Liver (tissue), 9 donors: ENCODE measurements around the gene ZNF227. TPM values are rescaled to one million over a fixed set of nuclear protein-coding genes. Genes with fewer than 3 reads are reported as not detected.

Experiments used
- DNase-seq: peaks from one replicate; pipeline ENCODE4 v3.0.0-alpha.2; 2017; ENCODE audit warnings: low spot score
- H3K27ac ChIP-seq, 2 donors: one replicate each; pipeline ENCODE4 v1.7.0; 2013; ENCODE audit warnings: inconsistent platforms in 2 of 2, low read length in 2 of 2, control low read depth in 1 of 2, low read depth in 1 of 2, mild to moderate bottlenecking in 1 of 2
- H3K27me3 ChIP-seq, 4 donors: one replicate each; pipeline versions ENCODE4 v1.6.1 to v1.7.0; 2013; ENCODE audit warnings: low read length in 3 of 4, inconsistent platforms in 1 of 4, mild to moderate bottlenecking in 1 of 4, moderate library complexity in 1 of 4; ENCODE audit not compliant: control insufficient read depth in 4 of 4, insufficient read depth in 4 of 4
- H3K36me3 ChIP-seq, 4 donors: one replicate each; pipeline versions ENCODE4 v1.6.1 to v1.7.0; 2013; ENCODE audit warnings: low read length in 3 of 4, mild to moderate bottlenecking in 3 of 4, low read depth in 1 of 4, moderate library complexity in 1 of 4; ENCODE audit not compliant: control insufficient read depth in 4 of 4, insufficient read depth in 3 of 4
- H3K4me1 ChIP-seq, 4 donors: one replicate each; pipeline versions ENCODE4 v1.6.1 to v1.7.0; 2013; ENCODE audit warnings: low read length in 3 of 4, mild to moderate bottlenecking in 3 of 4, moderate library complexity in 1 of 4; ENCODE audit not compliant: control insufficient read depth in 4 of 4, insufficient read depth in 4 of 4
- H3K4me3 ChIP-seq, 3 donors: one replicate each; pipeline versions ENCODE4 v1.6.1 to v1.7.0; 2013; ENCODE audit warnings: low read length in 3 of 3, control low read depth in 1 of 3, low read depth in 1 of 3, mild to moderate bottlenecking in 1 of 3
- H3K9ac ChIP-seq, 2 donors: one replicate each; pipeline ENCODE4 v1.7.0; 2013; ENCODE audit warnings: low read length in 2 of 2, mild to moderate bottlenecking in 2 of 2, moderate library complexity in 2 of 2, control low read depth in 1 of 2, low read depth in 1 of 2
- H3K9me3 ChIP-seq, 4 donors: one replicate each; pipeline versions ENCODE4 v1.6.1 to v1.7.0; 2013; ENCODE audit warnings: low read length in 3 of 4; ENCODE audit not compliant: control insufficient read depth in 4 of 4
- EGR1 ChIP-seq, 2 donors: IDR thresholded peaks; 2 replicates each; pipeline ENCODE4 v1.6.1; 2016 to 2018; ENCODE audit warnings: antibody characterized with exemption in 2 of 2, low read depth in 2 of 2
- FOXA1 ChIP-seq: IDR thresholded peaks from 2 replicates; pipeline ENCODE4 v1.6.1; 2016; ENCODE audit warnings: antibody characterized with exemption
- GABPA ChIP-seq, 2 donors: IDR thresholded peaks in 1 of 2; conservative IDR thresholded peaks in 1 of 2; 2 replicates each; pipeline ENCODE4 v1.6.1; 2016; ENCODE audit warnings: antibody characterized with exemption in 2 of 2, mild to moderate bottlenecking in 1 of 2, moderate library complexity in 1 of 2
- HNF4A ChIP-seq, 2 donors: conservative IDR thresholded peaks; 2 replicates each; pipeline ENCODE4 v1.6.1; 2016; ENCODE audit warnings: antibody characterized with exemption in 2 of 2, mild to moderate bottlenecking in 2 of 2
- HNF4G ChIP-seq: IDR thresholded peaks from 2 replicates; pipeline ENCODE4 v1.6.1; 2016; ENCODE audit warnings: antibody characterized with exemption
- JUND ChIP-seq, 2 donors: IDR thresholded peaks; 2 replicates each; pipeline ENCODE4 v1.6.1; 2016; ENCODE audit warnings: antibody characterized with exemption in 2 of 2
- NR2F2 ChIP-seq: IDR thresholded peaks from 2 replicates; pipeline ENCODE4 v1.6.1; 2016; ENCODE audit warnings: antibody characterized with exemption
- RAD21 ChIP-seq, 2 donors: IDR thresholded peaks; 2 replicates each; pipeline ENCODE4 v1.6.1; 2016; ENCODE audit warnings: antibody characterized with exemption in 2 of 2, mild to moderate bottlenecking in 2 of 2
- RXRA ChIP-seq, 2 donors: IDR thresholded peaks; 2 replicates each; pipeline ENCODE4 v1.6.1; 2017 to 2018; ENCODE audit warnings: antibody characterized with exemption in 2 of 2, mild to moderate bottlenecking in 1 of 2
- SP1 ChIP-seq: IDR thresholded peaks from 2 replicates; pipeline ENCODE4 v1.6.1; 2018; ENCODE audit warnings: antibody characterized with exemption, mild to moderate bottlenecking
- TAF1 ChIP-seq: conservative IDR thresholded peaks from 2 replicates; pipeline ENCODE4 v1.6.1; 2016; ENCODE audit warnings: antibody characterized with exemption, mild to moderate bottlenecking
- YY1 ChIP-seq: IDR thresholded peaks from 2 replicates; pipeline ENCODE4 v1.6.1; 2016; ENCODE audit warnings: antibody characterized with exemption, mild to moderate bottlenecking
- WGBS: extraction: QIAGEN DNeasy Blood & Tissue Kit; methylation state at CpG from one replicate; pipeline ENCODE4 v1.1.7; 2013; 5-methylcytosine and 5-hydroxymethylcytosine counted together
- polyA plus RNA-seq, 2 donors: library from polyadenylated mRNA; stranded (reverse) in 1 of 2; unstranded in 1 of 2; fragments of 200-250 nt in 1 of 2; fragments of >200 nt in 1 of 2; fragmentation: Nextera tagmentation in 1 of 2; extraction: Ambion mirVana in 1 of 2; gene quantifications; one replicate each; pipeline versions ENCODE4 v1.2.1 to v1.2.3, GENCODE V29; 2013 to 2015
- total RNA-seq, 2 donors: library from RNA; depleted of rRNA; stranded (reverse); fragments of >200 nt; gene quantifications; one replicate each; pipeline ENCODE4 v1.2.3, GENCODE V29; 2014
- TF ChIP-seq, protein P1 (sequence below): IDR thresholded peaks from 2 replicates; pipeline ENCODE4 v1.6.1; 2016; ENCODE audit warnings: antibody characterized with exemption
- TF ChIP-seq, protein P2 (sequence below): IDR thresholded peaks from 2 replicates; pipeline ENCODE4 v1.6.1; 2016; ENCODE audit warnings: antibody characterized with exemption
- TF ChIP-seq, protein P3 (sequence below): IDR thresholded peaks from 2 replicates; pipeline ENCODE4 v1.6.1; 2016; ENCODE audit warnings: antibody characterized with exemption, mild to moderate bottlenecking
- TF ChIP-seq, protein P4 (sequence below): fragments of 150-350 bp; IDR thresholded peaks from 2 replicates; pipeline ENCODE4 v1.5.1; 2017; ENCODE audit warnings: improper control_type of control experiment, low read depth, low read length; ENCODE audit not compliant: missing input control
- TF ChIP-seq, protein P5 (sequence below): IDR thresholded peaks from 2 replicates; pipeline ENCODE4 v1.6.1; 2016; ENCODE audit warnings: antibody characterized with exemption
- donor health status: healthy.
- donor health status: healthy.
- donor health status: healthy.
- donor health status: healthy.
- donor health status: healthy.

Gene ZNF227
- total and polyA plus RNA-seq, 4 donors: 3.3 to 10.9 (median 6.1) TPM

DNA sequence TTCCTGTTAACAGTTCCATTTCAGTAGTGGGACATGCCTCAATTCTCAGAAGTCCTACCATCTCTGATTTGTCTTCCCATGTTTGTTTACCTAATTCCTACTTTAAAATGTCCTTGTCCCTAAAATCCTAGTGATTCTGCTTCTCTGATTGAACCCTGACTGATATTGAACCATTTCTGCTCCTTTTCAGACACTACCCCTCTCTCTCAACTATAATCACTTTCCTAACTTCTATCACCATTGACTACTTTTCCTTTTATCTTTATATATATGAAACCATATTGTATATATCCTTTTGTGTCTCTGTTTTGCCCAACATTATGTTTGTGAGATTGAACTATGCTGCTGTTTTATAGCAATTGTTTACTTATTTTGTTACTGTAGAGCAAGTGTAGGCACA lies 15.6 kb upstream of the ZNF227 start:
- H3K4me1 ChIP-seq: no peaks in the 10 kb centered on the region
- no peak for TF ChIP-seq YY1
- TF ChIP-seq NR2F2: no peak
- no peak for TF ChIP-seq JUND (IDR thresholded peaks at IDR 0.05)
- TF ChIP-seq FOXA1: no peak
- no peak for TF ChIP-seq GABPA (IDR thresholded peaks at IDR 0.05 in 1 of 2, conservative IDR thresholded peaks at IDR 0.05 in 1 of 2)
- no peak for TF ChIP-seq RAD21 (IDR thresholded peaks at IDR 0.05)
- TF ChIP-seq TAF1: no peak
- TF ChIP-seq HNF4G: no peak
- TF ChIP-seq RXRA (IDR thresholded peaks at IDR 0.05): no peak
- H3K36me3 ChIP-seq: no peaks in the 10 kb centered on the region
- no peak for DNase-seq
- H3K4me3 ChIP-seq: peak overlapping the region in 2 of 3 donors; percentile 1 to 30
- no peak overlapping the region for H3K9ac ChIP-seq
- H3K27me3 ChIP-seq: no peaks in the 10 kb centered on the region
- no peak overlapping the region for H3K27ac ChIP-seq
- H3K9me3 ChIP-seq: peaks cover 14 to 45% (median 33%) of the 10 kb centered on the region in 4 donors

DNA sequence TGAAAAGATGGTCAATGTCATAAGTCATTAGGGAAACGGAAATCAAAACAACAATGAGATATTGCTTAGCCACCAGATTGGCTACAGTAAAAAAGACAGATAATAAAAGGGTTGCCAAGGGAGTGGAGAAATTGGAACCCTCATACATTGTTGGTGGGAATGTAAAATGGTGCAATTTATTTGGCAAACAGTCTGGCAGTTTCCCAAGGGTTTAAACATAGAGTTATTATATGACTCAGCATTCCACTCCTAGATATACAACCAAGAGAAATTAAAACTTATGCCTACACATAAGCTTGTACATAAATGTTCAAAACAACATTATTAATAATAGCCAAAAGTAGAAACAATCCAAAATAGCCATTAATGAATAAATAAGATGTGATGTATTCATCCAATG lies 9.9 kb upstream of the ZNF227 start:
- Histone ChIP-seq H3K9me3 (peaks cover 5 to 40% (median 14%) of the 10 kb centered on the region in 4 donors), H3K4me3 (no peak overlapping the region), H3K27ac (no peak overlapping the region), H3K9ac (no peak overlapping the region), H3K27me3 (peaks cover 0 to 3% (median 0%) of the 10 kb centered on the region in 4 donors), H3K4me1 (peaks cover 0 to 3% (median 0%) of the 10 kb centered on the region in 4 donors), H3K36me3 (peaks cover 0 to 5% (median 0%) of the 10 kb centered on the region in 4 donors)
- WGBS: 91% methylated on average over 1 of the region's 1 CpG
- TF ChIP-seq SP1 (no peak), RAD21 (IDR thresholded peaks at IDR 0.05) (no peak), FOXA1 (no peak), HNF4G (no peak), HNF4A (conservative IDR thresholded peaks at IDR 0.05) (no peak), NR2F2 (no peak), RXRA (IDR thresholded peaks at IDR 0.05) (no peak), EGR1 (IDR thresholded peaks at IDR 0.05; ENCODE audit: low read depth in 2 of 2) (no peak), YY1 (no peak)
- TF ChIP-seq, protein P1, sequence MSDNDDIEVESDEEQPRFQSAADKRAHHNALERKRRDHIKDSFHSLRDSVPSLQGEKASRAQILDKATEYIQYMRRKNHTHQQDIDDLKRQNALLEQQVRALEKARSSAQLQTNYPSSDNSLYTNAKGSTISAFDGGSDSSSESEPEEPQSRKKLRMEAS: no peak
- TF ChIP-seq, protein P2, sequence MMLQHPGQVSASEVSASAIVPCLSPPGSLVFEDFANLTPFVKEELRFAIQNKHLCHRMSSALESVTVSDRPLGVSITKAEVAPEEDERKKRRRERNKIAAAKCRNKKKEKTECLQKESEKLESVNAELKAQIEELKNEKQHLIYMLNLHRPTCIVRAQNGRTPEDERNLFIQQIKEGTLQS: no peak
- TF ChIP-seq, protein P3, sequence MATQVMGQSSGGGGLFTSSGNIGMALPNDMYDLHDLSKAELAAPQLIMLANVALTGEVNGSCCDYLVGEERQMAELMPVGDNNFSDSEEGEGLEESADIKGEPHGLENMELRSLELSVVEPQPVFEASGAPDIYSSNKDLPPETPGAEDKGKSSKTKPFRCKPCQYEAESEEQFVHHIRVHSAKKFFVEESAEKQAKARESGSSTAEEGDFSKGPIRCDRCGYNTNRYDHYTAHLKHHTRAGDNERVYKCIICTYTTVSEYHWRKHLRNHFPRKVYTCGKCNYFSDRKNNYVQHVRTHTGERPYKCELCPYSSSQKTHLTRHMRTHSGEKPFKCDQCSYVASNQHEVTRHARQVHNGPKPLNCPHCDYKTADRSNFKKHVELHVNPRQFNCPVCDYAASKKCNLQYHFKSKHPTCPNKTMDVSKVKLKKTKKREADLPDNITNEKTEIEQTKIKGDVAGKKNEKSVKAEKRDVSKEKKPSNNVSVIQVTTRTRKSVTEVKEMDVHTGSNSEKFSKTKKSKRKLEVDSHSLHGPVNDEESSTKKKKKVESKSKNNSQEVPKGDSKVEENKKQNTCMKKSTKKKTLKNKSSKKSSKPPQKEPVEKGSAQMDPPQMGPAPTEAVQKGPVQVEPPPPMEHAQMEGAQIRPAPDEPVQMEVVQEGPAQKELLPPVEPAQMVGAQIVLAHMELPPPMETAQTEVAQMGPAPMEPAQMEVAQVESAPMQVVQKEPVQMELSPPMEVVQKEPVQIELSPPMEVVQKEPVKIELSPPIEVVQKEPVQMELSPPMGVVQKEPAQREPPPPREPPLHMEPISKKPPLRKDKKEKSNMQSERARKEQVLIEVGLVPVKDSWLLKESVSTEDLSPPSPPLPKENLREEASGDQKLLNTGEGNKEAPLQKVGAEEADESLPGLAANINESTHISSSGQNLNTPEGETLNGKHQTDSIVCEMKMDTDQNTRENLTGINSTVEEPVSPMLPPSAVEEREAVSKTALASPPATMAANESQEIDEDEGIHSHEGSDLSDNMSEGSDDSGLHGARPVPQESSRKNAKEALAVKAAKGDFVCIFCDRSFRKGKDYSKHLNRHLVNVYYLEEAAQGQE: no peak
- TF ChIP-seq, protein P4, sequence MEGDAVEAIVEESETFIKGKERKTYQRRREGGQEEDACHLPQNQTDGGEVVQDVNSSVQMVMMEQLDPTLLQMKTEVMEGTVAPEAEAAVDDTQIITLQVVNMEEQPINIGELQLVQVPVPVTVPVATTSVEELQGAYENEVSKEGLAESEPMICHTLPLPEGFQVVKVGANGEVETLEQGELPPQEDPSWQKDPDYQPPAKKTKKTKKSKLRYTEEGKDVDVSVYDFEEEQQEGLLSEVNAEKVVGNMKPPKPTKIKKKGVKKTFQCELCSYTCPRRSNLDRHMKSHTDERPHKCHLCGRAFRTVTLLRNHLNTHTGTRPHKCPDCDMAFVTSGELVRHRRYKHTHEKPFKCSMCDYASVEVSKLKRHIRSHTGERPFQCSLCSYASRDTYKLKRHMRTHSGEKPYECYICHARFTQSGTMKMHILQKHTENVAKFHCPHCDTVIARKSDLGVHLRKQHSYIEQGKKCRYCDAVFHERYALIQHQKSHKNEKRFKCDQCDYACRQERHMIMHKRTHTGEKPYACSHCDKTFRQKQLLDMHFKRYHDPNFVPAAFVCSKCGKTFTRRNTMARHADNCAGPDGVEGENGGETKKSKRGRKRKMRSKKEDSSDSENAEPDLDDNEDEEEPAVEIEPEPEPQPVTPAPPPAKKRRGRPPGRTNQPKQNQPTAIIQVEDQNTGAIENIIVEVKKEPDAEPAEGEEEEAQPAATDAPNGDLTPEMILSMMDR: no peak
- TF ChIP-seq, protein P5, sequence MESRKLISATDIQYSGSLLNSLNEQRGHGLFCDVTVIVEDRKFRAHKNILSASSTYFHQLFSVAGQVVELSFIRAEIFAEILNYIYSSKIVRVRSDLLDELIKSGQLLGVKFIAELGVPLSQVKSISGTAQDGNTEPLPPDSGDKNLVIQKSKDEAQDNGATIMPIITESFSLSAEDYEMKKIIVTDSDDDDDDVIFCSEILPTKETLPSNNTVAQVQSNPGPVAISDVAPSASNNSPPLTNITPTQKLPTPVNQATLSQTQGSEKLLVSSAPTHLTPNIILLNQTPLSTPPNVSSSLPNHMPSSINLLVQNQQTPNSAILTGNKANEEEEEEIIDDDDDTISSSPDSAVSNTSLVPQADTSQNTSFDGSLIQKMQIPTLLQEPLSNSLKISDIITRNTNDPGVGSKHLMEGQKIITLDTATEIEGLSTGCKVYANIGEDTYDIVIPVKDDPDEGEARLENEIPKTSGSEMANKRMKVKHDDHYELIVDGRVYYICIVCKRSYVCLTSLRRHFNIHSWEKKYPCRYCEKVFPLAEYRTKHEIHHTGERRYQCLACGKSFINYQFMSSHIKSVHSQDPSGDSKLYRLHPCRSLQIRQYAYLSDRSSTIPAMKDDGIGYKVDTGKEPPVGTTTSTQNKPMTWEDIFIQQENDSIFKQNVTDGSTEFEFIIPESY: no peak
- no peak for DNase-seq
